Stimulated activated CD8-positive, alpha-beta memory T cell treated with anti-CD3 and anti-CD28 coated beads, Interleukin-12 subunit alpha, Interleukin-12 subunit beta, amount 100 ng/mL, for 4 hours (primary cell): Measurements from ENCODE around the gene NIN.

ENCODE experiments used
- DNase-seq: peaks from one replicate; pipeline ENCODE4 v3.0.0-alpha.2; 2020; ENCODE audit warnings: low read depth

Gene NIN

DNA sequence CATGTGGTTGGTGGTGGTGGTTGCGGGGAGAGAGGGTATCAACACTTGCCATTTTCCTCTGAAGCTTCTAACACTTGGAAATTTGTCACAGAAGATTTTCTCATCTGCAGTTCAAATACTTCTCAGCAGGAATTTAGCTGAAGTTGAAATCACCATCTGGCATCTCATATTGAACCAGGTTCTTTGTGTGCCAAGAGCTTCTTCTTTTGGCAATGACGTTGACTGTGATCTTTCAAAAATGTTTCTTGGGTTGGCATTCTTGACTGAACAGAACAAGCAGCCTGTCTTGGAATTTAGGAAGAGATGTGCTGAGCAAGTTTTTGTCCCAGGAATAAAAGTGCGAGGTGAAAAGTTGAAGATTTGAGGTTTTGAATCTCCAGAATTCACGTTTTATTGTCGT lies 8.7 kb upstream of the NIN start:
- no peak for DNase-seq

DNA sequence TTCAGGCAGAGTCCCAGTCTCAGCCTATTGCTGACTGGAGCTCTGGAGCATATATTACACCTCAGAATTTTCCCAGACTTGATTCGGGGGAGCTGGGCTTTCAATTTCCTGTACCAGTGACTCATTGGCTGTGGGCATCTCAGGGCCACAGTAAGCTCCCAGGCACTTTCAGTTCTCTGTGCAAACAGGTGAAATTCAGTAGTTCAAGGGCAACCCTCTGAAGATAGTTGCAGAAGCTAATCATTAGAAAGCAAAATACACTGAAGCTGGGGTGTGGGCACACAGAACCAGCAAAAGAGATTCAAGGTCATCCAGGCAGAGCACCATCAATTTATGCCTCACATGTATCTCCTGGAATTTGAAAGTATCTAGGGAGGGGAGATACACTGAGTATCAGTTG lies 8.1 kb upstream of the NIN start:
- no peak for DNase-seq

DNA sequence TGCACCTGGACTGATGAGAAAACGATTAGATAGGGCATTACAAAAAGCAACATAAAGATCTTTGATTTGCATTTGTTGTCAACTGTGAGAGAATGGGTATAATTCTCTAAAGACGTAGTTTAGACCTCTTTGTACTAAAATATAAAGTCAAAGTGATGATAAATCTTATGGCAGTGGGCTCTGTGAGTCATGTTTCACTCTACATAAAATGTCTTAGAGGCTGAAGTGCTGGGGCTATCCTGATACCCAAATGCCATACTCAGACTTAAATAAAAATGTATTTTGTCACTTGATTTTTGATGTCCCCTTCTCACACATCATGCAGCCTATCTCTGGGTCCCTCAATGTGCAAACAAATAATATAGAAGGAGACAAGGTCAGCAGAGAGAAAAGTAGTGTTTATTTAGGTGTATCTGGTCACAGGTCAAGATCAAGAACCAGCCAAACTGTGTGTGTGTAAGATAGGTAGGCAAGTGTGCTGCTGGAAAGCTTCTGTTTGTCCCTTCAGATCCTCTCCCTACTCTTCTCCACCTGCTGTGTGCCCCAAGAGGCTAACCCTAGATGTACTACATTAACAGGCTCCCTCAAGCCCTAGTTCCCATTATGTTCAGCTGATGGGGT lies 7.0 kb upstream of the NIN start:
- DNase-seq, result no peak

DNA sequence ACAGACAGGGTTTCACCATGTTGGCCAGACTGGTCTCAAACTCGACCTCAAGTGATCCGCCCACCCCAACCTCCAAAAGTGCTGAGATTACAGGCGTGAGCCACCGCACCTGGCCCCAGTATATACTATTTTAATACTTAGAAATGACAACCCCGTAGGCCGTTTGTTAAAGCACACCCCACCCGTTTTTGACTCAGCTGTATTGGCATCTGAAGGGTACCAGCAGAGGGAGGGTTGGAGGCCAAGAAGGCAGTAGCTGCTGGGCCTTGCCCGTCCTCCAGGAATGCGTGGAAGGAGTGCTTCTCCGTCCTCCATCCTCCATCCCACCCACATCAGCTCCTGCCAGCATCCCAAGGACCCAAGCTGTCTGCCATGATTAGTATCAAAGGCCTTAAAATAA lies 6.3 kb upstream of the NIN start:
- DNase-seq, result no peak

DNA sequence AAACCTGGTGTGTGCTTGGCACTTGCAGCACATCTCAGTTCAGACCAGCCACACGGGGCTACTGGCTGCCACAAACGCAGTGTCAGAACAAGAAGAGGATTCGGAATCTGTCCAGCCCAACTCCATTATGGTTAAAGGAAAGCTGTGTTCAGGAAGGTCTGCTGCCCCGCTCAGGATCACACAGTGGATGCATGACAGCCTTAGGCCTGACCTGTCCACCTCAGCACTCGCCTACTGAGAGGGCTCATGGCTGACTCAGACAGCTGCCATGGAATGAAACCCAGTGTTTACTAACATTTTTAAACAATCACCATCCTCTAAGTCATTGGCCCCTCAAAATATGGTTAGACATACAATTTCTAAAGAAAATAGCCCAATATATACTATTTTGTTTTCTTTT lies 5.6 kb upstream of the NIN start:
- no peak for DNase-seq

DNA sequence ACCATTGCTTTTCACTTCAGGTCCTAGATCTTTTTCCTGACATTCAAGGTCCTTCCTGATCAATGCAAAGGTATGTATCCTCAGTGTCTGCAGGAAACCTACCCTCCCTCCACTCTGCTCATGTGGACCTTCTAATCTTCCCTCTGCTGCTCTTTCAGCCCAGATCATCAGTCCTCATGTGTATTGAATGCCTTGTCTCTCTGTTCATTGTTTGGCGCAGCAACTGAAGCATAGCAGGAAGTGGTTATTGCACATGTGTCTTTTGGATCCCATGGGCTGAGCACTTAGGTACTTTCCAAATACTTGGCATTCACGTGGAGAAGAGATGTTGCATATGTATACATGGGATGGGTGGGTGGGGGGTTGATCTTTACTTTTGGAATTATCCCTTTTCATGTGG lies 4.3 kb upstream of the NIN start:
- no peak for DNase-seq

DNA sequence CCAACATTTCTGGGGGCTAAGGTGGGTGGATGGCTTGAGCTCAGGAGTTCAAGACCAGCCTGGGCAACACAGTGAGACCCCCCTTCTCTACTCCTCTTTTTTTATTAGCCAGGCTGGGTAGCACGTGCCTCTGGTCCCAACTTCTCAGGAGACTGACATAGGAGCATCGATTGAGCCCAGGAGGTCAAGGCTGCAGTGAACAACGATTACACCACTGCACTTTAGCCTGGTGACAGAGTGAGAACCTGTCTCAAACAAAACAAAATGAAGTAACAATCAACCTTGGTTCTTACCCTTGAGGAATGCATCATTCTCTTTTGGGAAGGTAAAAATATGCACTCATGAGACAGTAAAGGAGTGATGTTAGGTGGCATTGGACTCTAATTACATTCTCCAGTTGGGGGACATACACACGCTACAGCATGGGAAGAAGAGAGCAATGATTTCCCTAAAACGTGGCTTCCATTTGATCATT lies 3.9 kb upstream of the NIN start:
- DNase-seq, result no peak

DNA sequence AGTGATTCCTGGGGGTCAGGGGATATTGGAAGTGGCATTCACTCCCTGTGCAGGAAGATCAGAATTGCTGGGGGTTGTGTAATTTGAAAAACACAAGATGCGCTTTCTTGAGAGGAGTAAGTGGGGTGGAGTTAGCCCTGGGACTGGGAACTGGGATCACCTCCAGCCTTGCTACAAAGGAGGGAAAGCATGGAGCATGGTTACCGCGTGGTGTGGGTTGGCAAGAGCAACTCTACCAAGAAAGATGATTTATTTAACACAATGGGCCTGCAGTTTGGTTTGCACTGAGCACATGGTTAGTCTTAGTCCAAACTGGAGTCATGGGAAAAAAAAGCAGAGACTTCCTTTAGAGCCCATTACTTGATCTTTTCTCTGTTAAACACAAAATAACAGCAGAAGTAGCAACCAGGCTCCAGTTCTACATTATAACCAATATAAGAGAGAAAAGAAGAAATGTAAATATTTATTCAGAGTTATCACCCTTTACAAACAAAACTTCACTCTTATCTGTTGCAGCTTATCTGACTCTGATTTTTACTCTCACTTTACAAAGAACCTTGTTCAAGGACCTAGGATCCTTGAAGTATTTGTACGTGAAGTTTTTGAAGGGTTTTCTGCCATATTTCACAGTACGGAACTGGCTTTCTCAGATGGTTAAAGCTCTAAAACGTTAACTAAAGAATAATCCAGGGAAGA lies 2.1 kb upstream of the NIN start:
- no peak for DNase-seq

DNA sequence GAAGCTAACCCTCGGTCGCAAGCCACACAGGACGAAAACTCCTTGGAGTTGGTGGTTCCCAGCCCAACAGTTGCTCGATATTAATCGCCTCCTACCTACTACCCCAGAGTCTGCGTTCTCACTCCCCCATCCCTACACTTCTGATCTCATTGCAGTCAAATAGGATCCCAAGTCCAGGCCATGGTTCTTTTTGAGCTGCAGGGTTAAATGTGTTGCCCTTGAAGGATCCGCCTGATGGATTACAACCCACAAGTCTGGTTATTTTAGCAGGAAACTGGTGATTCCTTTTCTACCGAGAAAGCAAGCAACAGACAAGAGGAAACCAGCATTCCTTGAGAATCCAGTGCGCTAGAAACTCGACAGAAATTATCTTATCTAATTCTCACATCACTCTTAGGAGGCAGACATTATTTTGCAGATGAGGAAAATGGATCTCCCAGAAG lies 785 bp upstream of the NIN start:
- no peak for DNase-seq

DNA sequence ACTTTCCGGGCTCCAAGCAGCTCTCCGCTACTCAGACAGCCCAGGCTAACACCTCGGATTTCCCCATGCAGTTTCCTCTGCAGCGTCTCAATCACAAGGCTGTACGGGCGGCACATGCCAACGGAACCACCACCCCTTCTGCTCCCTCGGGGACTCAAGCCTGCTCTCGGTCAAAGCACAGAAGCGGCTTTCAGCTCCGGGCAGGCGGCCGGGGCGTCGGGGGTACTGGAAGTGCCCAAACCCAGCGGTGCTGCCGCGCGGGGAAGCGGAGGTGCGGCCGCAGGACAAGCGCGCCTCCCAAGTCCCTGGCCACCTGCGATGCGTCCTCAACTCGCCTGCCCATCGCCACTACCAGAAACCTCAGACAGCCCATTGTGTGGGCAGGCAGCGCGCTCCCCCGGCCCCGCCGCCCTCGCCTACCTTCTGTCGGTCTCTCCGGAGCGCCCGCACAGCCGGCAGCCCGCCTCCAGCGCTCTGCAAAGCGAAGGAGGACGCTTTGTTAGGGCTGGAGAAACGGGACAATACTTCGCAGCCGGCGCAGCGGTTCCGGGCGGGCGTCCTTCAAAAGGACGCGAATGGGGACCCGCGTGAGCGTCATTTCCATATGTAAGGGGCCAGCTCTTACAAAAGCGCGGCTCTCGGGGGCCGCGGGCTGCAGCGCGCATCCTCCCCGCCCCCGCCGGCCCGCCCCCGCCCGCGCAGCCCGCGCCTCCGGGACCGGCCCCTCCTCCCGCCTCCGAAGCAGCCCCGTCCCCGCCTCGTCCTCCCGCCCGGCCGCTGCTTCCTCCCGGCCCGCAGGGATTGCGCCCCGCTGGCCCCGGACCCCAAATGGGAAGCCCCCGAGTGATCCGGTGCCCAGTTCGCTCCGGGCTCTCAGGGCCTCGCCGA lies 674 bp downstream of the NIN start:
- peak; percentile 62 for DNase-seq

DNA sequence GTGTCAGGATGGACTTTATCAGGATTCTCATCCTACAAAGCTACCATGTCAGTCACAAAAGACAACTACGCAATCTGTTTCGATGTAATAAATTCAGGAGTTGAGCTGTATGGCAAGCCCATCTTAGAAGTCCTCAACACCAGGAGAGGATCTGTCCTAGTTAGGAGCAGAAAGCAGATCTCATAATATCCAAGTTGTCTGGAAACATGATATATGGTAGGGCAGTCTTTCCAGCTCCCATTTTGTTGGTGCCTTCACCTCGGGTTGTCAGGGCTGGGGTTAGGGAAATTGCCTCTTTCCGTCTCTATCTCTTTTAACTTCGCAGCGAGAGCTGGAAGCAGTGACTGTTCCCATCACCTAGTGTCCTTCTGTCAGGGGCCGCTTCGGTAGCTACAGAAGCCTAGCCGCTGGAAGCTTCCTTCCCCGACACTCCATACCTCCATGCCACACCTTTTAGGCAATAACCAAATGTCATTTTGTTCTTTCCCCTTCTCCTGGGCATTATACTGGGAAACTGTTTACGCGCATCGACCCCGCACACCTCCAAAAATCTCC lies 1.4 kb downstream of the NIN start:
- DNase-seq, result no peak

DNA sequence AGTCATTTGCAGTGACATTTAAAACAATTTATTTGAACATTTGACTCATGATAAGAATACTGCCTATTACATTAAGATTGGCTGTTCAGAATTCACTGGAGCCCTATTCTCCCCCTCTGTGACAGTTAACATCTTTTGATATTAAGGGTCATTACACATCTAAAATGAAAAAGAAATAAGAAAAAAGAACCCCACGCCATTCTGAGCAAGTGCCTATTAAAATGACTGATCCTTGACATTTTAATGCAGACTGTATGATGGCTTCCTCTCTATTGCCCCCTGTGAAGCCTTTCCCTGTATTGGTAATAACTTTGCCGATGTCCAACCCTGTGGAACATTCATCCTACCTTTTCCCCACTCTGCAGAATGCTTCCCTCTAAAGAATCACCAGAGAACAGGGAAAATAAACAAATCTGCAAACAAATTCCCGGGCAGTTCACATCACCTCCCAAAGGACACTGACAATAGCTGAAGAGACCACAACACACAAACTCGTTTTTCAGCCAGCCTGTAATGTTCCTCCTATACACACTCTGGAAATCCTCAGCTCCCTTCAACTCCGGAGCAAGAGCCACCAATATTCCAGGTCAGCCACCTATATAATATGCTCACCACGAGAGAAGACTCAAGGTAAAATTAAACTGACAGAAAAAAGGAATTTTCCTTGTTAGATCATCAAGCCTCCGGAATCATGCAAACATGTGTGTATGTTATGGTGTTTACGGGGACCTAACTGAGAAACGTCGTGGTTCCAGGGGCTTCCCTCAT lies 2.1 kb downstream of the NIN start:
- DNase-seq, result no peak

DNA sequence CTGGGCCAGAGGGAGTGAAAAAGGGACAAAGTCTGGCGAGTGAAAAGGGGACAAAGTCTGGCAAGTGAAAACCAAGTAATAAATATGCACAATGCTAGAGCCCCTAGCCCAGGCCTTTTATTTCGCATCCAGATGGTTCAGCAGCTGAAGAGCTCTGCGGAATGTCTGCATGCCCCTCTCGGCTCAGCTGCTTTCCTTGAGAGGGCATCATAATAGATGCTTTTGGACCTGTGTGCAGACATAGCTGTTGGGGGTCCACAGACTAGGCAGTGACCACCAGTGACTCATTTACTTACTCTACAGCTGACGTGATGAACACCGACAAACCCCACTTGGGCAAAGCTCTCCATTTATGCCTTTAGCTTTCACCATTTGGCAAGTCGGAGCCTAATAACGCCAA lies 4.3 kb downstream of the NIN start:
- no peak for DNase-seq

DNA sequence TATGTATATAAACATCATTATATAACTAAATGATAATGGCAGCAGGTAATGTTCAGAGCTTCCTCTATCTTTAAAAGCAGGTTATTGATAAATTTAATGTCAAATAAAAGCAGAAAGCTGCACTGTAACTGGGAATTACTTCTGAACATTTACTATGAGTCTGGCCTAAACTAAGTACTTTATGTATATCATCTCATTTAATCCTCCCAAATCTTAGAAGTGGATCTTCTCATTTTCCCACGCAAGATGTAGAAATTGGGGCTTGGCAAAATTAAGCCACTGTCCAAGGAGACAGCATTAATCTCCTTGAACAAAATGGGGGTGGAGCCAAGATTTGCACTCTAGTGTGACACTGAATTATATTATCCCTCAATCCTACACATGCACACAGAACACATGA lies 5.7 kb downstream of the NIN start:
- DNase-seq, result no peak

DNA sequence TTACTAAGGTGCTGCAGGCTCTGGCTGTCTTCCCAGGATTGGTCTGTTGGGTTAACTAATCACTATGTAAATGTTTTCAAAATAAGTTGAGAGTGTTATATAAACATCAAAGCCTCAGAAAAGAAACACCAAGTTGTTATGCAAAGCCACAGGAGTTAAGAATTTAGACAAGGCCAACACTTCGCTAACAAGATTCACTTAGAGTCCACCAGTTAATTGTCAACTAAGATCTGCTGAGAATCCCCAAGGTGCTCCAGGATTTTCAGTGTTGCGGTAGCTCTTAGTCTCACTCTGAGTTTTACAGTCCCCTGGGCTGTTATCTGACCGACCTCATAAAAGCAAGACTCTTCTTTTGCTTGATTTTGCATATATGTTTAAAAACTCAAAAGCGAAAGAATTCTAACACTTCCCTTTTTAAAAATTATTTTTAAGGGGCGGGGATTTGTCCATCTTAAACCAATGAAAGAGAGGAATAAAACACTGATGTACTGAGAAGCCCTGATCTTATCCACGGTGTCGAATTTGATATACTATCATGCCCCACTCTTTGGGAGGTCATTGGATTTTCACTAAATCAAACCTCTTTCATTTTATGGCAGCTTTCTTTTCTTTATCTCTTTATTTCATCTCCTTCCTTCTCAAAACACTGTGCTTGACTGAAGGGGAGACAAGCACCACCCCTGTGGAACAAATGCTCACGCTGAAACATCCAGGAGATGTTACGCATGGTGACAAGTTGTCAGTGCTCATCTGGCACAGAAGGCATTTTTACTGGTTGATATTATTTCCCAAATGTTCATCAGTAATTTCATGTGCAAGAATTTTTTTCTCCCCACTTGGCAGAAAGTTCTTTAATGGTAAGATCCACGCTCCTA lies 7.0 kb downstream of the NIN start:
- no peak for DNase-seq

DNA sequence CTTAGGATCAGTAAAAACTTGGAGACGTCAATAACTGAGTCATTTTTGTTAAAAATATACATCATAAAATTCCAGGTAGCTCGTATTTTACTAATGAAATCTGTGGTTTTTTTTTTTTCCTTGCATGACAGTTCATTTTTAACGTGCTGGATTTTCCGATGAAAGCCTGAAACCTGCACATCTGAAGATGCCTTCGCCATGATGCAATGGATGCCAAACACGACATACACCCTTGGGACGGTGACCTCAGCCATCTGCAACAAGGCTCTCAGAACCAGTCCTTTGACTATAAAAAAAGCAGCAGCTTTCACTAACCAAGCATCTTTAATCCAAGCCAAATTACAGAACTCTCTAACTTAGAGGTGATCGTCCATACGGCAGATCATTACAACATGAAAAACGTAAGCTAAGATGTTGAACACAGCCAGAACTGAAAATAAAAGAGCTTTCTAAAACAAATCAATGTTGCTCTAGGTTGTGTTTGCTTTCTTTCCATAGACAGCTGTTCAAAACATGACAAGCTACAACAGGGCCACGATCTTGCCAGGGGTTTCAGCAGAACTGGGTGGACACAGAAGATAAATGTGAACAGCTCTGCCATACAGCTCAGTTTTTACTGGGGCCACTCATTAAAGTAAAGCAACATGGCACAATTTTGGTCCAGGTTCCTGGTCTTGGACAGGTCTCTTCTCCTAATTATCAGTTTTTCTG lies 7.8 kb downstream of the NIN start:
- no peak for DNase-seq

DNA sequence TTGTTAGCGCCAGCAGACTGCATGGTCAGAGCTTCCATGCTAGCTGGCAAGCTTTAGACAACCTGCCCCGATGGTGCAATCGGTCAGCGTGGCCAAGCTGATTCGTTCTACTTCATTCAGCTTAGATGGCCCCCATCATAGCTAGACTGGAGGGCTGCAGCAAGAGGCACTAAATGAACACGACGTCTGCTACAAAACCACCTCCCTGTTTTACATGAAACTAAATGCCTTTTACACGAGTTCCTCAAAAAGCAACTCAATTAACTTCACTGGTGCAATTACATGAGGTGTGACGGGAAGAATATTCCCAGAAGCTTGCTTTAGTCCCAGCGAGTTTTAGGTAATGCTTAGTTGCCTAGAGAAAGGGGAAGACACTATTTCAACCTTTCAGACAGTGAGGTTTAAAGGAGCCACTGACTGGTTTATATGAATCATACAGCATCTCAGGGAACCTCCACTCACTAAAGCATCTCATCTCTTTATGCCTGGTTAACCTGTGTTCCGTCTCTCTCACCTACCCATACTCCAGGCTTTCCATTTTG lies 8.4 kb downstream of the NIN start:
- DNase-seq, result no peak

DNA sequence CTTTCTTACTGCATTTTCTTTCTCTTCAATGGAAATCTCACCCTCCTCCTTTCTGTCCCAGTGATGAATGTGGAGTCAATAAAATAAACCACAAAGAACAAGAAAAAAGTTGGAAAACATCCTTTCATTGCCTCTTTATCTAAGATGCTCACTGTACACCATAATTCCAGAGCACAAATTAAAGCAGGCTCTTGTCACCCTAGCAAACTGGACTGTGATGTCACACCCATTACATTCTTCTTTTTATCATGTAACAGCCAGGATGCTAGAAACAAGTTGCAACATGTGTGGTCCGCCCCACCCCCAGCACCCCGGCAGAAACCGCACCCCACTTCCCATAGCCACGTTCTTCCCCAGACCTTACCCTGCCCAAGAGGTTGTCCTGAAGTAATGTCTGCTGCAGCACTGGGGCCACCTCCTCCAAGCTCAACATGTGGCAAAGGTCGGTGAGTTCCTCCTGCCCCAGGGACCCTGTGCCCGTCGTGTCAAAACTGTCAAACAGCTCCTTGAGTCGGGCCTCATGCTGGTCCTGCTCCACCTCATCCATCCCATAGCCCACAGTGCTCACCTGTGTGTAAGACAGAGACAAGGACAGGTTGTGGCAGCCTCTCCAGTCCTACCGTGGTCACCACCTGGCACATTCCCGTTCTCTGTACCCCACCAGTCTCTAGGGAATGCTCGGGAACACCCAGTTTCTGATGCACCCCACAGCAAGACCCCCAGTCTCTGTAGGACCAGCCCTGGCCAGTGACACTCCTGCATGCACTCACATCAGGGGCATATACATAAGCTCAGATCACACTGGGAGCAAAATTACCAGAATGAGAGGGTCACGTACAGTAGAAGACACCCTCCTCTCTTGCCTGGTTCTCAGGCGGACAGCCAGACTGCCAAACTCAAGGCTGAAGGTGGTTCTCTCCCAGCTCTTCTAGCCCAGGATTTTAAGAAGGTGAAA lies 9.2 kb downstream of the NIN start:
- no peak for DNase-seq
